CD4-positive, alpha-beta T cell (primary cell): ENCODE measurements around the gene CRIP1. TPM values are rescaled to one million over a fixed set of nuclear protein-coding genes. Genes with fewer than 3 reads are reported as not detected.

Source experiments
- ATAC-seq: fragments of 200-7000 bp; cut with Tn5 transposase; one replicate; pipeline ENCODE4 v1.10.0; 2022; ENCODE audit warnings: mild to moderate bottlenecking; ENCODE audit not compliant: poor library complexity
- CTCF ChIA-PET: fragments of 350-600 bp; sonication (Branson Sonifier 250); formaldehyde crosslinking; loops from one replicate; lab custom pipeline; 2021; ENCODE audit warnings: antibody characterized with exemption, inconsistent platforms; lab: Charles Lee
- POLR2A ChIA-PET: fragments of 350-600 bp; sonication (Branson Sonifier 250); formaldehyde crosslinking; loops from one replicate; lab custom pipeline; 2021; ENCODE audit warnings: antibody characterized with exemption, inconsistent platforms; lab: Charles Lee
- DNase-seq, 14 experiments: peaks; one replicate each; pipeline ENCODE4 v3.0.0-alpha.2; 2013 to 2020; ENCODE audit warnings: mixed read lengths in 2 of 14
- H3K27ac ChIP-seq, 2 donors: one replicate each; pipeline versions ENCODE4 v1.5.1 to v1.7.0; 2013; ENCODE audit warnings: low read length in 2 of 2, low read depth in 1 of 2, mild to moderate bottlenecking in 1 of 2
- H3K27me3 ChIP-seq, 2 experiments: 1 replicate in 1 of 2; 2 replicates in 1 of 2; pipeline versions ENCODE4 v1.6.1 to v1.7.0; 2013; ENCODE audit warnings: low read length in 2 of 2, control low read depth in 1 of 2, mild to moderate bottlenecking in 1 of 2, moderate library complexity in 1 of 2; ENCODE audit not compliant: insufficient read depth in 2 of 2, control insufficient read depth in 1 of 2
- H3K36me3 ChIP-seq: one replicate; pipeline ENCODE4 v1.6.1; 2013; ENCODE audit warnings: low read length, control low read depth; ENCODE audit not compliant: insufficient read depth
- H3K4me1 ChIP-seq: one replicate; pipeline ENCODE4 v1.6.1; 2013; ENCODE audit warnings: low read length, control low read depth; ENCODE audit not compliant: insufficient read depth
- H3K4me3 ChIP-seq: one replicate; pipeline ENCODE4 v1.5.1; 2013; ENCODE audit warnings: mild to moderate bottlenecking, low read length, moderate library complexity
- H3K9me3 ChIP-seq, 2 experiments: 1 replicate in 1 of 2; 2 replicates in 1 of 2; pipeline versions ENCODE4 v1.6.1 to v1.7.0; 2013; ENCODE audit warnings: low read length in 2 of 2, mild to moderate bottlenecking in 2 of 2, control low read depth in 1 of 2, moderate library complexity in 1 of 2; ENCODE audit not compliant: control insufficient read depth in 1 of 2, insufficient read depth in 1 of 2
- H3K27ac Mint-ChIP-seq: one replicate; pipeline ENCODE4 v1.8.0; 2020; ENCODE audit warnings: mixed read lengths
- H3K27me3 Mint-ChIP-seq: one replicate; pipeline ENCODE4 v1.8.0; 2021; ENCODE audit warnings: mixed read lengths
- H3K36me3 Mint-ChIP-seq: one replicate; pipeline ENCODE4 v1.8.0; 2021; ENCODE audit warnings: low read depth, mixed read lengths
- H3K4me1 Mint-ChIP-seq: one replicate; pipeline ENCODE4 v1.8.0; 2021; ENCODE audit warnings: low read depth, mixed read lengths
- H3K4me3 Mint-ChIP-seq: one replicate; pipeline ENCODE4 v1.8.0; 2020; ENCODE audit warnings: mild to moderate bottlenecking, mixed read lengths
- H3K9me3 Mint-ChIP-seq: one replicate; pipeline ENCODE4 v1.8.0; 2020; ENCODE audit warnings: mixed read lengths
- intact Hi-C, 2 experiments: fragments of 100-400 bp; cut with DNase I in 1 of 2; cut with micrococcal nuclease in 1 of 2; formaldehyde crosslinking; loops; one replicate each; pipeline versions ENCODE4 v1.15.1 to v1.9.0; 2023 to 2025; cut with DNase I, micrococcal nuclease
- total RNA-seq, 174 experiments: library from RNA in 2 of 174; stranded (reverse) in 2 of 174; gene quantifications; one replicate each; pipeline ENCODE4 v1.2.3 and lab custom pipeline; 2021 to 2026
- TF ChIP-seq, protein P1 (sequence below): fragments of 200-600 bp; IDR thresholded peaks from one replicate; pipeline ENCODE4 v1.8.0; 2022; ENCODE audit warnings: antibody characterized with exemption, mild to moderate bottlenecking

CRIP1 gene
- total RNA-seq, 2 experiments from 2014 or later, result 250 to 258 TPM

DNA sequence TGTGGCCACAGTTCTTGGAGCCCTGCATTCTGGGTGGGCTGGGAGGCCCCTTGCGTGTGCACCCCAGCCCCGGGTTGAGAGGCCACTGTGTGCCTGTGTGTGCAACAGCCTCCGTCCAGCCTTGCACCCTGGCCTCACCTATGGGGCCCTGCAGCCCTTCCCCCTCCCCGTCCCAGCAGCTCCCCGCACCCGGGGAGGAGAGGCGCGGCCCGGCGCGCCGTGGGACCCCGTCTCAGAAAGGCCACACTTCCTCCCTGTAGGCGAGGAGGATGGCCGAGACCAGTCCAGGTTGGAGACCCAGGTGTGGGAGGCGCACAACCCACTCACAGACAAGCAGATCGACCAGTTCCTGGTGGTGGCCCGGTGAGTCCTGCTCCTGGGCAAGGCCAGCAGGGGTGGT is 28.7 kb upstream of the CRIP1 start:
- intact Hi-C loops, result no loop called here
- H3K9me3 Mint-ChIP-seq, result no peaks in the 10 kb centered on the region
- H3K4me1 Mint-ChIP-seq, result no peaks in the 10 kb centered on the region
- no peak overlapping the region for H3K4me3 ChIP-seq
- H3K9me3 ChIP-seq, result no peaks in the 10 kb centered on the region
- no peaks in the 10 kb centered on the region for H3K4me1 ChIP-seq
- no peak overlapping the region for H3K27ac ChIP-seq
- H3K27me3 Mint-ChIP-seq, result no peaks in the 10 kb centered on the region
- ChIA-PET CTCF (interaction anchor here (1.5 kb wide), 1 partner anchor 70 kb away, joined by 3 read pairs; no protein-coding TSS in a partner anchor), POLR2A (no interaction called here)
- no peak for ATAC-seq
- H3K27ac Mint-ChIP-seq, result no peak overlapping the region
- peaks cover 24% of the 10 kb centered on the region for H3K36me3 Mint-ChIP-seq
- no peak overlapping the region for H3K4me3 Mint-ChIP-seq
- H3K36me3 ChIP-seq, result peaks cover 44% of the 10 kb centered on the region
- TF ChIP-seq, protein P1, sequence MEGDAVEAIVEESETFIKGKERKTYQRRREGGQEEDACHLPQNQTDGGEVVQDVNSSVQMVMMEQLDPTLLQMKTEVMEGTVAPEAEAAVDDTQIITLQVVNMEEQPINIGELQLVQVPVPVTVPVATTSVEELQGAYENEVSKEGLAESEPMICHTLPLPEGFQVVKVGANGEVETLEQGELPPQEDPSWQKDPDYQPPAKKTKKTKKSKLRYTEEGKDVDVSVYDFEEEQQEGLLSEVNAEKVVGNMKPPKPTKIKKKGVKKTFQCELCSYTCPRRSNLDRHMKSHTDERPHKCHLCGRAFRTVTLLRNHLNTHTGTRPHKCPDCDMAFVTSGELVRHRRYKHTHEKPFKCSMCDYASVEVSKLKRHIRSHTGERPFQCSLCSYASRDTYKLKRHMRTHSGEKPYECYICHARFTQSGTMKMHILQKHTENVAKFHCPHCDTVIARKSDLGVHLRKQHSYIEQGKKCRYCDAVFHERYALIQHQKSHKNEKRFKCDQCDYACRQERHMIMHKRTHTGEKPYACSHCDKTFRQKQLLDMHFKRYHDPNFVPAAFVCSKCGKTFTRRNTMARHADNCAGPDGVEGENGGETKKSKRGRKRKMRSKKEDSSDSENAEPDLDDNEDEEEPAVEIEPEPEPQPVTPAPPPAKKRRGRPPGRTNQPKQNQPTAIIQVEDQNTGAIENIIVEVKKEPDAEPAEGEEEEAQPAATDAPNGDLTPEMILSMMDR, result no peak
- no peak for DNase-seq
- no peaks in the 10 kb centered on the region for H3K27me3 ChIP-seq

DNA sequence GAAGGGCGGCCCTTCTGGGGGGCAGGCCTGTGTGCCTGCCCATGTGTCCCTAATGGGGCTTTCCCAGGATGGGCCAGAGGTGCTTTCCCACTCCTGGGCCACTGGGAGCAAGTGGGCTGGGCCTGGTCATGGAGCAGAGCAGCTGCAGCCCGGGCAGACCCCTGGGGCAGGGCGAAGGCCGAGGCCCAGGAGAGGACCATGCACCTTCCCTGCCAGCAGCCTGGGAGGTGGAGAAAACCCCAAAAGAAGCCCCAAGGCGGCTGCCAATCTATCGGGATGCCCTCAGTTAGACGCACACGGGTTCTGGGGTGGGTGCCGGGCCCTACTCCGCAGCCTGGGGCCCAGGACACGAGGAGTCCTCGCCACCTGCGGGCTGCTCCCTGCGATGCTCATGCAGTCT is 28.1 kb upstream of the CRIP1 start:
- no peak for ATAC-seq
- Mint-ChIP-seq H3K27me3 (no peaks in the 10 kb centered on the region), H3K9me3 (no peaks in the 10 kb centered on the region), H3K27ac (no peak overlapping the region), H3K4me1 (no peaks in the 10 kb centered on the region), H3K36me3 (peaks cover 24% of the 10 kb centered on the region), H3K4me3 (no peak overlapping the region)
- no peak overlapping the region for H3K4me3 ChIP-seq
- H3K36me3 ChIP-seq, result peaks cover 49% of the 10 kb centered on the region
- POLR2A ChIA-PET, result no interaction called here
- DNase-seq, result no peak
- TF ChIP-seq, protein P1, result no peak
- H3K4me1 ChIP-seq, result no peaks in the 10 kb centered on the region
- CTCF ChIA-PET, result interaction anchor here (1.5 kb wide), 1 partner anchor 70 kb away, joined by 3 read pairs; no protein-coding TSS in a partner anchor
- no peaks in the 10 kb centered on the region for H3K27me3 ChIP-seq
- no peak overlapping the region for H3K27ac ChIP-seq
- H3K9me3 ChIP-seq, result no peaks in the 10 kb centered on the region
- intact Hi-C loops, result no loop called here

DNA sequence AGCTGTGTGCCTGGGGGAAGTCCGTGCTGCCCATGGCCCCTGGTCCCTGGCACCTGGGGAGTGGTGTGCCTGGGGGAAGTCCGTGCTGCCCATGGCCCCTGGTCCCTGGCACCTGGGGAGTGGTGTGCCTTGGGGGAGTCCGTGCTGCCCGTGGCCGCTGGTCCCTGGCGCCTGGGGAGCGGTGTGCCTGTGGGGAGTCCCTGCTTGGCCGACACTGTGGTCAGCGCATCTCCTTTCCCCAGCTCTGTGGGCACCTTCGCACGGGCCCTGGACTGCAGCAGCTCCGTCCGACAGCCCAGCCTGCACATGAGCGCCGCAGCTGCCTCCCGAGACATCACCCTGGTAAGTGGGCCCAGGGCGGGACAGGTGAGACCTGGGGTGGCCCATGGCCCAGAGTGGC is 26.6 kb upstream of the CRIP1 start:
- no peak overlapping the region for H3K4me3 ChIP-seq
- H3K4me3 Mint-ChIP-seq, result no peak overlapping the region
- H3K36me3 Mint-ChIP-seq, result peaks cover 24% of the 10 kb centered on the region
- H3K9me3 Mint-ChIP-seq, result no peaks in the 10 kb centered on the region
- DNase-seq (no peak), ATAC-seq (no peak)
- no peaks in the 10 kb centered on the region for H3K27me3 Mint-ChIP-seq
- no peaks in the 10 kb centered on the region for H3K27me3 ChIP-seq
- no peak overlapping the region for H3K27ac ChIP-seq
- TF ChIP-seq, protein P1, result no peak
- H3K27ac Mint-ChIP-seq, result no peak overlapping the region
- H3K4me1 ChIP-seq, result no peaks in the 10 kb centered on the region
- no peaks in the 10 kb centered on the region for H3K4me1 Mint-ChIP-seq
- POLR2A ChIA-PET, result no interaction called here
- H3K9me3 ChIP-seq, result no peaks in the 10 kb centered on the region
- H3K36me3 ChIP-seq, result peaks cover 56% of the 10 kb centered on the region
- CTCF ChIA-PET, result no interaction called here
- intact Hi-C loops, result no loop called here
